Thyroid gland (tissue), 4 donors: ENCODE results near the gene SCYL3.

ENCODE experiments used
- POLR2A ChIP-seq, 2 donors: fragments of 450-650 bp; IDR thresholded peaks; one replicate each; pipeline ENCODE4 v1.6.1; 2017; ENCODE audit warnings: antibody characterized with exemption in 2 of 2, mild to moderate bottlenecking in 2 of 2, moderate library complexity in 1 of 2
- TF ChIP-seq, protein P1 (sequence below), 6 experiments: fragments of 200-600 bp in 3 of 6; fragments of 450-650 bp in 3 of 6; sonication (generic) in 3 of 6; IDR thresholded peaks; one replicate each; pipeline ENCODE4 v1.5.1; 2016 to 2019; ENCODE audit warnings: antibody characterized with exemption in 6 of 6, mild to moderate bottlenecking in 2 of 6, inconsistent platforms in 1 of 6, moderate library complexity in 1 of 6

DNA sequence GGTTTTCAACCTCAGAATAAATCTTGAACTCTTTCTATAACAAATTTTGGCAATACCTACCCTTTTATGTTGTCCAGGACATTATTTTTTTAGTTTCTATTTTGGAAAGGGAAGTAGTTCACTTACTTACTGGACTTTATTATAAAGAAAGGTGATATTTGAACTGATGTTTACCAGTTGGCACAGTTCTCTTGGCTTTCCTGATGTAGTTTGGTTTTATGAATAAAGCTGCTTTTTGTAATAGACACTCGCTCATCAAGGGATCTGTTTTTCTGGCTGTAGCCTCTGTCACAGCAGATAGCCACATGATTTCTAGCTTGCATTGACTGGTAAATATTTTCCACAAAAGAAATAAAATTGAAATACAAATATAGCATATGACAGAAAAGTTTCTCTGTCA is 58.0 kb downstream of the SCYL3 start:
- TF ChIP-seq POLR2A (IDR thresholded peaks at IDR 0.05) = no peak
- TF ChIP-seq, protein P1, sequence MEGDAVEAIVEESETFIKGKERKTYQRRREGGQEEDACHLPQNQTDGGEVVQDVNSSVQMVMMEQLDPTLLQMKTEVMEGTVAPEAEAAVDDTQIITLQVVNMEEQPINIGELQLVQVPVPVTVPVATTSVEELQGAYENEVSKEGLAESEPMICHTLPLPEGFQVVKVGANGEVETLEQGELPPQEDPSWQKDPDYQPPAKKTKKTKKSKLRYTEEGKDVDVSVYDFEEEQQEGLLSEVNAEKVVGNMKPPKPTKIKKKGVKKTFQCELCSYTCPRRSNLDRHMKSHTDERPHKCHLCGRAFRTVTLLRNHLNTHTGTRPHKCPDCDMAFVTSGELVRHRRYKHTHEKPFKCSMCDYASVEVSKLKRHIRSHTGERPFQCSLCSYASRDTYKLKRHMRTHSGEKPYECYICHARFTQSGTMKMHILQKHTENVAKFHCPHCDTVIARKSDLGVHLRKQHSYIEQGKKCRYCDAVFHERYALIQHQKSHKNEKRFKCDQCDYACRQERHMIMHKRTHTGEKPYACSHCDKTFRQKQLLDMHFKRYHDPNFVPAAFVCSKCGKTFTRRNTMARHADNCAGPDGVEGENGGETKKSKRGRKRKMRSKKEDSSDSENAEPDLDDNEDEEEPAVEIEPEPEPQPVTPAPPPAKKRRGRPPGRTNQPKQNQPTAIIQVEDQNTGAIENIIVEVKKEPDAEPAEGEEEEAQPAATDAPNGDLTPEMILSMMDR (IDR thresholded peaks at IDR 0.05) = no peak
